Panc1 (cell line): ENCODE data around the gene DIAPH1. TPM values are rescaled to one million over a fixed set of nuclear protein-coding genes. Genes with fewer than 3 reads are reported as not detected.

ENCODE experiments used
- ATAC-seq: fragments of 200-7000 bp; cut with Tn5 transposase; 2 replicates; pipeline ENCODE4 v1.9.1; 2020; ENCODE audit warnings: mild to moderate bottlenecking, moderate library complexity
- BruUV-seq: library from RNA; stranded (reverse); fragments of 400-500 nt; replicated peaks from 2 replicates; lab custom pipeline; 2021; lab: Mats Ljungman, UMichigan
- CTCF ChIA-PET: fragments of 300-600 bp; sonication (Branson Sonifier 250); formaldehyde crosslinking; loops from one replicate; lab custom pipeline; 2022; ENCODE audit warnings: antibody characterized with exemption; lab: Charles Lee
- POLR2A ChIA-PET: fragments of 300-600 bp; sonication (Branson Sonifier 250); formaldehyde crosslinking; loops from one replicate; lab custom pipeline; 2022; ENCODE audit warnings: antibody characterized with exemption; lab: Charles Lee
- DNase-seq: peaks from one replicate; pipeline ENCODE4 v3.0.0-alpha.2; 2010; ENCODE audit warnings: low read depth, low spot score
- H3K27ac ChIP-seq: 2 replicates; pipeline ENCODE4 v1.5.1; 2011; ENCODE audit warnings: mild to moderate bottlenecking, low read length, inconsistent platforms
- H3K27me3 ChIP-seq: fragments of 200-500 bp; sonication (Bioruptor generic); 2 replicates; pipeline ENCODE4 v1.6.0; 2014; ENCODE audit warnings: low read length, inconsistent platforms; ENCODE audit not compliant: control insufficient read depth, insufficient read depth
- H3K36me3 ChIP-seq: fragments of 200-500 bp; sonication (Bioruptor generic); 2 replicates; pipeline ENCODE4 v1.5.1; 2014; ENCODE audit warnings: inconsistent platforms, mild to moderate bottlenecking, low read length, moderate library complexity; ENCODE audit not compliant: control insufficient read depth, insufficient read depth
- H3K4me1 ChIP-seq: 2 replicates; pipeline ENCODE4 v1.5.1; 2011; ENCODE audit warnings: inconsistent platforms, mild to moderate bottlenecking, low read length, moderate library complexity; ENCODE audit not compliant: control insufficient read depth, insufficient read depth
- H3K4me3 ChIP-seq, 2 experiments: 2 replicates each; pipeline ENCODE4 v1.5.1; 2011 to 2012; ENCODE audit warnings: low read depth in 2 of 2, low read length in 2 of 2, mild to moderate bottlenecking in 2 of 2, inconsistent platforms in 1 of 2, moderate library complexity in 1 of 2
- H3K9me3 ChIP-seq: fragments of 200-500 bp; sonication (Bioruptor generic); 2 replicates; pipeline ENCODE4 v1.5.1; 2014; ENCODE audit warnings: low read depth, mild to moderate bottlenecking, inconsistent platforms, low read length, moderate library complexity; ENCODE audit not compliant: control insufficient read depth, insufficient read depth
- POLR2AphosphoS5 ChIP-seq: IDR thresholded peaks from 2 replicates; pipeline ENCODE4 v1.6.1; 2012; ENCODE audit warnings: mild to moderate bottlenecking, low read depth, low read length, moderate library complexity
- SIN3A ChIP-seq: IDR thresholded peaks from 2 replicates; pipeline ENCODE4 v1.6.1; 2012; ENCODE audit warnings: low read depth, mild to moderate bottlenecking, low read length, moderate library complexity, borderline replicate concordance; ENCODE audit not compliant: insufficient read depth
- TCF7L2 ChIP-seq: IDR thresholded peaks from 2 replicates; pipeline ENCODE4 v1.6.1; 2011; ENCODE audit warnings: mild to moderate bottlenecking, low read depth, low read length, inconsistent platforms
- in situ Hi-C: cut with HindIII; loops from 2 replicates; pipeline ENCODE4 v1.10.0; 2016; ENCODE audit warnings: low sequenced_read_pairs, low pct_unique_long_range_greater_than_20kb
- intact Hi-C: fragments of 100-400 bp; cut with micrococcal nuclease; formaldehyde crosslinking; loops from one replicate; pipeline ENCODE4 v1.10.0; 2022; ENCODE audit not compliant: unreplicated experiment
- total RNA-seq: library from RNA; stranded (reverse); gene quantifications from one replicate; pipeline ENCODE4 v1.2.1, GENCODE V29; 2021; ENCODE audit not compliant: unreplicated experiment
- TF ChIP-seq, protein P1 (sequence below), 2 experiments: IDR thresholded peaks; 2 replicates each; pipeline ENCODE4 v1.6.1; 2011 to 2012; ENCODE audit warnings: low read depth in 2 of 2, control low read depth in 1 of 2, low read length in 1 of 2, mild to moderate bottlenecking in 1 of 2, moderate library complexity in 1 of 2; ENCODE audit not compliant: insufficient read depth in 1 of 2
- TF ChIP-seq, protein P2 (sequence below): fragments of 450-650 bp; IDR thresholded peaks from 2 replicates; pipeline ENCODE4 v1.5.1; 2017; ENCODE audit warnings: mild to moderate bottlenecking

DIAPH1 gene
- total RNA-seq, 1 experiment from 2014 or later = 155 TPM

DNA sequence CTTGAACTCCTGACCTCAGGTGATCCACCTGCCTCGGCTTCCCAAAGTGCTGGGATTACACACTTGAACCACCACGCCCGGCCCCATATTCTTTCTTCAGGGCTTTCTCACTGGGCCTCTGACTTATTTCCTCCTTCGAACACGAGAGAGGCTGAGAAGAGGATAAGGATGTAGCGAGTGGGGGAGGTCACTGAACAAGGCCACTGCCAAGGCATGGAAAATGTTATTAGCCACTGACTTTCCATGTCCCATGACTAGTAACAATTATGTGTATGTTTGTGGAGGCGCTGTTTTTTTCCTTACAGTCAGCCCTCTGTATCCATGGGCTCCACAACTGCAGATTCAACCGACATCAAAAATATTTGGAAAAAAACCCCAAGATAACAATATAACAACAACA lies 44.7 kb upstream of the DIAPH1 start:
- Histone ChIP-seq H3K9me3 (no peaks in the 10 kb centered on the region), H3K27me3 (no peaks in the 10 kb centered on the region), H3K27ac (no peak overlapping the region), H3K4me1 (0 out of 2 replicates have a peak, but pooled peaks cover 3% of the 10 kb centered on the region), H3K4me3 (no peak overlapping the region), H3K36me3 (no peaks in the 10 kb centered on the region)
- ChIA-PET CTCF (interaction anchor here (0.6 to 1.2 kb wide), 2 partner anchors 27 to 297 kb away, joined by 5 to 6 read pairs; partner anchors contain the start of genes HDAC3 and RELL2), POLR2A (no interaction called here)
- DNase-seq = no peak
- intact Hi-C loops (loop anchor here (10.0 kb wide), 1 partner anchor 301 kb away; the partner anchor contains the start of gene RNF14), in situ Hi-C loops (no loop called here)
- no TSS peak for BruUV-seq
- no peak for ATAC-seq
- TF ChIP-seq POLR2AphosphoS5 = no peak
- no peak for TF ChIP-seq TCF7L2
- TF ChIP-seq, protein P1, sequence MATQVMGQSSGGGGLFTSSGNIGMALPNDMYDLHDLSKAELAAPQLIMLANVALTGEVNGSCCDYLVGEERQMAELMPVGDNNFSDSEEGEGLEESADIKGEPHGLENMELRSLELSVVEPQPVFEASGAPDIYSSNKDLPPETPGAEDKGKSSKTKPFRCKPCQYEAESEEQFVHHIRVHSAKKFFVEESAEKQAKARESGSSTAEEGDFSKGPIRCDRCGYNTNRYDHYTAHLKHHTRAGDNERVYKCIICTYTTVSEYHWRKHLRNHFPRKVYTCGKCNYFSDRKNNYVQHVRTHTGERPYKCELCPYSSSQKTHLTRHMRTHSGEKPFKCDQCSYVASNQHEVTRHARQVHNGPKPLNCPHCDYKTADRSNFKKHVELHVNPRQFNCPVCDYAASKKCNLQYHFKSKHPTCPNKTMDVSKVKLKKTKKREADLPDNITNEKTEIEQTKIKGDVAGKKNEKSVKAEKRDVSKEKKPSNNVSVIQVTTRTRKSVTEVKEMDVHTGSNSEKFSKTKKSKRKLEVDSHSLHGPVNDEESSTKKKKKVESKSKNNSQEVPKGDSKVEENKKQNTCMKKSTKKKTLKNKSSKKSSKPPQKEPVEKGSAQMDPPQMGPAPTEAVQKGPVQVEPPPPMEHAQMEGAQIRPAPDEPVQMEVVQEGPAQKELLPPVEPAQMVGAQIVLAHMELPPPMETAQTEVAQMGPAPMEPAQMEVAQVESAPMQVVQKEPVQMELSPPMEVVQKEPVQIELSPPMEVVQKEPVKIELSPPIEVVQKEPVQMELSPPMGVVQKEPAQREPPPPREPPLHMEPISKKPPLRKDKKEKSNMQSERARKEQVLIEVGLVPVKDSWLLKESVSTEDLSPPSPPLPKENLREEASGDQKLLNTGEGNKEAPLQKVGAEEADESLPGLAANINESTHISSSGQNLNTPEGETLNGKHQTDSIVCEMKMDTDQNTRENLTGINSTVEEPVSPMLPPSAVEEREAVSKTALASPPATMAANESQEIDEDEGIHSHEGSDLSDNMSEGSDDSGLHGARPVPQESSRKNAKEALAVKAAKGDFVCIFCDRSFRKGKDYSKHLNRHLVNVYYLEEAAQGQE (IDR thresholded peaks at IDR 0.05; ENCODE audit: insufficient read depth in 1 of 2, low read depth in 2 of 2, low read length in 1 of 2) = no peak
- TF ChIP-seq, protein P2, sequence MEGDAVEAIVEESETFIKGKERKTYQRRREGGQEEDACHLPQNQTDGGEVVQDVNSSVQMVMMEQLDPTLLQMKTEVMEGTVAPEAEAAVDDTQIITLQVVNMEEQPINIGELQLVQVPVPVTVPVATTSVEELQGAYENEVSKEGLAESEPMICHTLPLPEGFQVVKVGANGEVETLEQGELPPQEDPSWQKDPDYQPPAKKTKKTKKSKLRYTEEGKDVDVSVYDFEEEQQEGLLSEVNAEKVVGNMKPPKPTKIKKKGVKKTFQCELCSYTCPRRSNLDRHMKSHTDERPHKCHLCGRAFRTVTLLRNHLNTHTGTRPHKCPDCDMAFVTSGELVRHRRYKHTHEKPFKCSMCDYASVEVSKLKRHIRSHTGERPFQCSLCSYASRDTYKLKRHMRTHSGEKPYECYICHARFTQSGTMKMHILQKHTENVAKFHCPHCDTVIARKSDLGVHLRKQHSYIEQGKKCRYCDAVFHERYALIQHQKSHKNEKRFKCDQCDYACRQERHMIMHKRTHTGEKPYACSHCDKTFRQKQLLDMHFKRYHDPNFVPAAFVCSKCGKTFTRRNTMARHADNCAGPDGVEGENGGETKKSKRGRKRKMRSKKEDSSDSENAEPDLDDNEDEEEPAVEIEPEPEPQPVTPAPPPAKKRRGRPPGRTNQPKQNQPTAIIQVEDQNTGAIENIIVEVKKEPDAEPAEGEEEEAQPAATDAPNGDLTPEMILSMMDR = no peak
- TF ChIP-seq SIN3A = no peak

DNA sequence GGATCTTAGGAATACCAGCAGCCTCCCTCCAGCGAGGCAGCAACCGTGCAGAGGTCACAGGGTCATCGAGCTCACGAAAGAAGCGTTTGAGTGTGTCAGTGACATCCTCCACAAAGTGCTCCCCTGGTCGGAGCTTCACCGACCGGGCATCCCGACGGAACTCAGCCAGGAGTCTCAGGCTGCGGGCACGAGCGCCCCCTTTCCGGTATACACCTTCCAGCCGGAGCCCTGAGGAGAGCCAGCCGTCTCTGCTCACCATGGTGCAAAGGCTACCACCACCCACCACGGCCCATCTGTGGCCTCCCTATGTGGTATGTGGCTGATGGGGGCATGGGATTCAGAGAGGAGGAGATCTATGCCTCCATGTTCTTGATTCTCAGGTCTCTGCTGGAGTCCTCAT lies 43.2 kb upstream of the DIAPH1 start:
- Histone ChIP-seq H3K9me3 (no peaks in the 10 kb centered on the region), H3K27ac (no peak overlapping the region), H3K36me3 (no peaks in the 10 kb centered on the region), H3K4me3 (no peak overlapping the region), H3K4me1 (0 out of 2 replicates have a peak, but pooled peaks cover 3% of the 10 kb centered on the region), H3K27me3 (no peaks in the 10 kb centered on the region)
- intact Hi-C loops (loop anchor here (10.0 kb wide), 1 partner anchor 303 kb away; the partner anchor contains the start of gene RNF14), in situ Hi-C loops (no loop called here)
- no TSS peak for BruUV-seq
- ChIA-PET POLR2A (no interaction called here), CTCF (no interaction called here)
- no peak for TF ChIP-seq POLR2AphosphoS5
- TF ChIP-seq SIN3A = no peak
- TF ChIP-seq, protein P1 (IDR thresholded peaks at IDR 0.05; ENCODE audit: insufficient read depth in 1 of 2, low read depth in 2 of 2, low read length in 1 of 2) = no peak
- TF ChIP-seq, protein P2 = no peak
- TF ChIP-seq TCF7L2 = no peak
- no peak for ATAC-seq
- DNase-seq = no peak
